A673 (cell line): ENCODE measurements around the gene GAS7. TPM values are rescaled to one million over a fixed set of nuclear protein-coding genes. Genes with fewer than 3 reads are reported as not detected.

Experiments used
- BruUV-seq: library from RNA; stranded (reverse); fragments of 400-500 nt; replicated peaks from 2 replicates; lab custom pipeline; 2021; lab: Mats Ljungman, UMichigan
- CTCF ChIA-PET: fragments of 300-600 bp; sonication (Branson Sonifier 250); formaldehyde crosslinking; loops from one replicate; lab custom pipeline; 2022; ENCODE audit warnings: antibody characterized with exemption; lab: Charles Lee
- POLR2A ChIA-PET: fragments of 300-600 bp; sonication (Branson Sonifier 250); formaldehyde crosslinking; loops from one replicate; lab custom pipeline; 2022; ENCODE audit warnings: antibody characterized with exemption; ENCODE audit not compliant: low non-redundant PET; lab: Charles Lee
- DNase-seq: peaks from one replicate; pipeline ENCODE4 v3.0.0-alpha.2; 2015; ENCODE audit warnings: low spot score
- H3K27ac ChIP-seq: fragments of 200-600 bp; sonication (generic); 2 replicates; pipeline ENCODE4 v1.5.1; 2016; ENCODE audit warnings: mixed run types, low read depth, mild to moderate bottlenecking, mixed read lengths, antibody characterized with exemption, low read length; ENCODE audit not compliant: poor library complexity, severe bottlenecking
- H3K27me3 ChIP-seq: fragments of 200-600 bp; sonication (generic); replicated peaks from 2 replicates; pipeline ENCODE4 v1.6.1; 2017; ENCODE audit warnings: mixed run types, low read depth, mild to moderate bottlenecking, mixed read lengths, antibody characterized with exemption, low read length; ENCODE audit not compliant: insufficient read depth, poor library complexity
- H3K36me3 ChIP-seq: fragments of 200-600 bp; sonication (generic); 2 replicates; pipeline ENCODE4 v1.6.1; 2016; ENCODE audit warnings: mixed run types, mild to moderate bottlenecking, mixed read lengths, antibody characterized with exemption, low read length; ENCODE audit not compliant: insufficient read depth, poor library complexity, severe bottlenecking
- H3K4me1 ChIP-seq: fragments of 200-600 bp; sonication (generic); 2 replicates; pipeline ENCODE4 v1.6.1; 2017; ENCODE audit warnings: mixed run types, mild to moderate bottlenecking, mixed read lengths, antibody characterized with exemption, low read length; ENCODE audit not compliant: insufficient read depth, poor library complexity, severe bottlenecking
- H3K4me3 ChIP-seq: fragments of 200-600 bp; sonication (generic); 2 replicates; pipeline ENCODE4 v1.5.1; 2016; ENCODE audit warnings: low read depth, mixed run types, mild to moderate bottlenecking, mixed read lengths, low read length; ENCODE audit not compliant: poor library complexity, severe bottlenecking
- H3K9me3 ChIP-seq: fragments of 200-600 bp; sonication (generic); 2 replicates; pipeline ENCODE4 v1.6.1; 2016; ENCODE audit warnings: mixed run types, low read depth, mild to moderate bottlenecking, mixed read lengths, antibody characterized with exemption, low read length; ENCODE audit not compliant: poor library complexity, severe bottlenecking
- CTCF ChIP-seq: fragments of 300-800, 200-600 bp; sonication (generic); conservative IDR thresholded peaks from 2 replicates; pipeline ENCODE4 v1.5.1; 2017; ENCODE audit warnings: low read depth, mild to moderate bottlenecking, antibody characterized with exemption, low read length, moderate library complexity, mixed read lengths
- EZH2 ChIP-seq: fragments of 200-600 bp; sonication (generic); IDR thresholded peaks from 2 replicates; pipeline ENCODE4 v1.6.1; 2017; ENCODE audit warnings: borderline replicate concordance, low read depth, mild to moderate bottlenecking, mixed read lengths, antibody characterized with exemption, low read length; ENCODE audit not compliant: poor library complexity, severe bottlenecking
- intact Hi-C: fragments of 100-400 bp; cut with micrococcal nuclease; formaldehyde crosslinking; loops from one replicate; pipeline ENCODE4 v1.10.0; 2022; ENCODE audit not compliant: unreplicated experiment
- total RNA-seq: library from RNA; stranded (reverse); gene quantifications from 2 replicates; pipeline ENCODE4 v1.2.3, GENCODE V29; 2021

Gene GAS7
- total RNA-seq, 1 experiment from 2014 or later = 2.3 TPM

DNA sequence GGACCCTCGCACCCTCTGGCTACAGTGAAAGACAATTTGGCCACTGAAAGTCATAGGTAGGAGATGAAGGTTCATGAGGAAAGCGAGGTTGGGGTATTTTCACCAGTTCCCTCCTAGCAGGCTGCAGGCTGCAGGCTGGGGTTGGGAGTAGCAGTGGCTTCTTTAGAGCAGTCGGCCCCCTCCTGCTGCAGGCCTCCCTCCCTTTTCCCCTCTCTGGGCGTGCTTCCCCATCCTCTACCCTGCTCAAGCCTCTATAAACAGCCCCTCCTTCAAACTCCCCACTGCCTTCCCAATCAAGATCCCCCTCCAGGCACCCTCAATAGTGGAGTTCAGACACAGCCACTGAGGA is 41.8 kb downstream of the GAS7 start:
- CTCF ChIA-PET = no interaction called here

DNA sequence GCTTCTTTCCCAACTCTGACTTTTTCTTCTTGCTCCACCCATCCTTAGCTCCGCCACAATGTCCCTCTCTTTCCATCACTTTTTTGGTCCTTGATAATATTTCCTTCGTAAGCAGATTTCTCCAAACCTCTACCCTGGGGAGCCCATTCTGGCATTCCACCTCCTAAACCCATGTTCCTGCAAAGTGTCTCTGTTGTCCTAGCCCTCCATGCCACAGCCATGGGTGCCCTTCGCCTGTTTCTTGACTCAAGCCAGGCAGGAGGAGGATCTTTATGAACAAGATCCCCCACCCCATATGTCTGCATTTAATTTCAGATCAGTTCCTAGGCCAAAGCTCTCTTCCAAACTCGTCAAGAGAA is 42.4 kb downstream of the GAS7 start:
- no peak overlapping the region for H3K27ac ChIP-seq
- CTCF ChIA-PET = no interaction called here
- H3K9me3 ChIP-seq = no peaks in the 10 kb centered on the region
- BruUV-seq = no TSS peak
- no peaks in the 10 kb centered on the region for H3K27me3 ChIP-seq
- POLR2A ChIA-PET = interaction anchor here (0.6 kb wide), 1 partner anchor 167 kb away, joined by 5 read pairs; no protein-coding TSS in a partner anchor
- H3K4me3 ChIP-seq = no peak overlapping the region
- intact Hi-C loops = no loop called here
- no peaks in the 10 kb centered on the region for H3K4me1 ChIP-seq
- H3K36me3 ChIP-seq = no peaks in the 10 kb centered on the region
- no peak for DNase-seq
- TF ChIP-seq EZH2 (no peak), CTCF (no peak)

More for the DNA sequence above, 41.8 kb downstream of the GAS7 start:
- no peak overlapping the region for H3K4me3 ChIP-seq
- H3K9me3 ChIP-seq = no peaks in the 10 kb centered on the region
- no peaks in the 10 kb centered on the region for H3K4me1 ChIP-seq
- intact Hi-C loops = no loop called here
- no TSS peak for BruUV-seq
- H3K27me3 ChIP-seq = no peaks in the 10 kb centered on the region
- POLR2A ChIA-PET = interaction anchor here (0.6 kb wide), 1 partner anchor 167 kb away, joined by 5 read pairs; no protein-coding TSS in a partner anchor
- H3K36me3 ChIP-seq = no peaks in the 10 kb centered on the region
- DNase-seq = no peak
- TF ChIP-seq EZH2 (no peak), CTCF (no peak)
- no peak overlapping the region for H3K27ac ChIP-seq

GRCh38 chr17:10155371-10156076 is 42.9 kb downstream of the GAS7 start:
- Histone ChIP-seq H3K4me1 (no peaks in the 10 kb centered on the region), H3K27me3 (no peaks in the 10 kb centered on the region), H3K9me3 (no peaks in the 10 kb centered on the region), H3K4me3 (no peak overlapping the region), H3K36me3 (no peaks in the 10 kb centered on the region), H3K27ac (no peak overlapping the region)
- intact Hi-C loops = no loop called here
- no peak for DNase-seq
- no TSS peak for BruUV-seq
- TF ChIP-seq CTCF = no peak
- no peak for TF ChIP-seq EZH2
- POLR2A ChIA-PET = no interaction called here
- CTCF ChIA-PET = interaction anchor here (0.6 kb wide), 1 partner anchor 151 kb away, joined by 5 read pairs; no protein-coding TSS in a partner anchor
